D721Med (cell line): ENCODE data around the gene POLL.

Experiments used
- DNase-seq: peaks from one replicate; pipeline ENCODE4 v3.0.0; 2011; ENCODE audit warnings: low spot score; ENCODE audit not compliant: insufficient read length
- FAIRE-seq: peaks from 2 replicates; lab custom pipeline; 2011; peaks lifted over from hg19 to GRCh38; lab: Jason Lieb, UNC
- TF ChIP-seq, protein P1 (sequence below): IDR thresholded peaks from 2 replicates; pipeline ENCODE4 v1.5.1; 2012; ENCODE audit warnings: mild to moderate bottlenecking, control low read depth; ENCODE audit not compliant: insufficient read depth; ENCODE audit errors: missing control alignments

The POLL gene

DNA sequence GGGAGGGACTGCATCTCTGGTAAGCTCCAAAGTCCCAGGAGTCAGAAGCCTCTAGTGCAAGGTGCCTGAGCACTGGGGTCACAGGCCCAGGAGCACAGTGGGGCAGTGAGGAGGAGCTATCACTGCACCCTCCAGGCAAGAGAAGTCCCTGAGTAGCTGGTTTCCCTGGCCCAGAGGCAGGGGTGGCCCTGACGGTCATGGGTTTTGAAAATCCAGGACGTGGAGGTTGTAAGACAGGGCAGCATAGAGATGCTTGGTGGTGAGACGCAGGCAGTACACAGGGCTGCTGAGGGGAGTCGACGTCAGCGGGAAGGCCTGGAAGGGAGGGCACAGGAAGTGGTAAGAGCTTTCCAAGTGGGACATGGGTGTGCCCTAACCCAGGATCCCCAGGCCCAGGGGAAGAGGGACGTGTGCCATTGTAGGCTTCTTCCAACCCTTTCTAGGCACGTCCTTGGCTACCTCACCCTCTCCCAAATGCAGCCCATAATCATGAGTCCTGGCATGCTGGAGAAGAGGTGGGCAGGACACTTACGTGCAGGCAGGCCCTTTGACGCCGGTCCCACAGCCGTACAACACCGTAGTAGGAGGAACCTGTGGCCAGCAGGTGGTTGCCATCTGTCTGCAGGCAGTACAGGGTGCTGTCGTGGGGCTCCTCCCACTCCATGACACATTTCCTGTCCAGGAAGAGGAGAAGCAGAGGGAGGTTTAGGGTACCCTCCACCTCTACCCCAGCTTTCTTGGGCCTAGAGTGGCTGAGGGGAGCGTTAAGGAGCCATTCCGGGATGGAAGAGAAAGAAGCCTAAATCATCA is 23.2 kb upstream of the POLL start:
- FAIRE-seq (no peak), DNase-seq (no peak)
- TF ChIP-seq, protein P1, sequence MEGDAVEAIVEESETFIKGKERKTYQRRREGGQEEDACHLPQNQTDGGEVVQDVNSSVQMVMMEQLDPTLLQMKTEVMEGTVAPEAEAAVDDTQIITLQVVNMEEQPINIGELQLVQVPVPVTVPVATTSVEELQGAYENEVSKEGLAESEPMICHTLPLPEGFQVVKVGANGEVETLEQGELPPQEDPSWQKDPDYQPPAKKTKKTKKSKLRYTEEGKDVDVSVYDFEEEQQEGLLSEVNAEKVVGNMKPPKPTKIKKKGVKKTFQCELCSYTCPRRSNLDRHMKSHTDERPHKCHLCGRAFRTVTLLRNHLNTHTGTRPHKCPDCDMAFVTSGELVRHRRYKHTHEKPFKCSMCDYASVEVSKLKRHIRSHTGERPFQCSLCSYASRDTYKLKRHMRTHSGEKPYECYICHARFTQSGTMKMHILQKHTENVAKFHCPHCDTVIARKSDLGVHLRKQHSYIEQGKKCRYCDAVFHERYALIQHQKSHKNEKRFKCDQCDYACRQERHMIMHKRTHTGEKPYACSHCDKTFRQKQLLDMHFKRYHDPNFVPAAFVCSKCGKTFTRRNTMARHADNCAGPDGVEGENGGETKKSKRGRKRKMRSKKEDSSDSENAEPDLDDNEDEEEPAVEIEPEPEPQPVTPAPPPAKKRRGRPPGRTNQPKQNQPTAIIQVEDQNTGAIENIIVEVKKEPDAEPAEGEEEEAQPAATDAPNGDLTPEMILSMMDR: no peak

DNA sequence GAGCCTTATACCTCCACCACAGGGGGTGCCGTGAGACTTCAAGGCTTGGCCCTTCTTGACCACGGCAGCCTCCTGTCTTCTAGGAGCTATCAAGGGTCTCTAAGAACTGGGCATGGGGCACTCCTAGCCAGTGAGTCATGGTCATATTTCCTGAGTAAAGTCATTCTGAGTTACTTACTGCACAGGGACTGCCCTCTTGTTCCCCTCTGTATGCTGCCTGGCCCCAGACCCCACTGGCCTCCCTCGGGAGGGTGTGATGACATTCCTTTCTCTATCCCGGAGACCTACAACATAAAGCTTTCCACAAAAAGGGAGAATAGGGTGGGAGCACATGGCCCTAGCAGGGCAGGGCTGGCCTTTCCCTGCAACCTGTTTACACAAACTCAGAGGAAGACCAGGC is 21.4 kb upstream of the POLL start:
- DNase-seq (no peak), FAIRE-seq (no peak)
- TF ChIP-seq, protein P1: no peak

DNA sequence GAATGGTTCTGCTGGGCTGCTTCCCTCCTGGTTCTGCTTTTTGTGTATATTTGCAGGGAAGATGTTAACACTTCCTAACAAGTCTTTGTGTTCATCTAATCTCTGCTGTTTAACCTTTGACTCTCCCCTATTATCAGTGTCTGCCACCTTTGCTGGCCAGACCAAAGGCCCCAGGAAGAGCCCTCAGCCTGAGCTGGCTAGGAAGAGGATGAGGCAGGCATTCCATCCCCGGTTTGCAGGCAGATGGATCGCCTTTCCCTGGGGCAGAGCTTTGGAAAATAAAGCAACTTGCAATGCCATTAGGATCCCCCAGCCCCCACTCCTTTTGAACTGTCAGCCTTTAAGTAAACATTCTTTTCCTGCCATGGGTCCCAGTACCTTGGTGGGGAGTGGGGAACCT is 19.1 kb upstream of the POLL start:
- TF ChIP-seq, protein P1: no peak
- no peak for DNase-seq
- no peak for FAIRE-seq

DNA sequence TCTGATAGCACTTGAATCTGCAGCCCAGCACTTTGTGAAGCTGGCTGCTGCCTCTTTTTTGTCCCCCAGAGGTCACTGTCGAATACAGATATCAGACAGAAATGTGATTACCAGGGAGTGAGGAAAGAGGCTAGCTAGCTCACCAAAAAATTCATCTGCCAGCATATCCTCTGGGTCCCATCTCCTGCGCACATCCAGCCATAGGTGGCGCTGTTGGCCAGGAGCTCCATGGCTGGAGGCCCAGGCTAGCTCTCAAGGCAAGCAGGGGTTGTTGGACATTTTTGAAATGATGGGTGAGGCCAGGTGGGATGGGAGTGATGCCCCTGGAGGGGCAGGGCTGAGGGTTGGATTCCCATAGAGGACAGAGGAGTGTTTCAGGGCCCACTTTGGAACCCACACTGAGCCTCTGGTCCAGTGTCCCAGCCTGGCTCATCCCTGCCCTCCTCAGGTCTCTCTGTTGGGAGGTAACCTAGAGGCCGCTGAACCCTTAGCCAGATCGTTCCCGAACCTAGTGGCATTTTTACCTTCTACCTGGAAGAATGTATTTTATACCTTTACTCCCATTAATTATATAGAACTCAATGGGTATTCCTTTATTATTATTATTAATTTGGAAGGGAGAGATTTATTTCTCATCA is 14.8 kb upstream of the POLL start:
- peak; percentile 70 for DNase-seq
- FAIRE-seq: no peak
- TF ChIP-seq, protein P1: peak; percentile 97

DNA sequence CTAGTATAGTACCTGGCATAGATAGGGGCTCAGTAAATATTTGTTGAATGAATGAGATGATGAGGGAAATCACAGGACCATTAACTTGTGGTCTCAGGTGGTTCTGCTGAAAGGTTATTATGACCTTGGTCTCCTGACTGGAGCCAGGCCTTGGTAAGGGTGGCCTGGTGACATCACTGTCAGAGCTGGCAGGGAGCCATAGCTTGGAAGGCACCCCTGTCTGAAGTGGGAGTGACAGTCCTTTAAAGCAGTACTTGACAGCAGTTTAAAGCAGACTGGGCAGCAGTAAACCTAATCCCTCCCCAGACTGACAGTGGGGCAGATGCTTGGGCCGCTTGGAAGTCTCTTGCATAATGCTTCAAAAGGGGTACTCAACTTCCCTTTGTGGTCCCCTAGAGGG is 13.5 kb upstream of the POLL start:
- DNase-seq (no peak), FAIRE-seq (no peak)
- TF ChIP-seq, protein P1: no peak

DNA sequence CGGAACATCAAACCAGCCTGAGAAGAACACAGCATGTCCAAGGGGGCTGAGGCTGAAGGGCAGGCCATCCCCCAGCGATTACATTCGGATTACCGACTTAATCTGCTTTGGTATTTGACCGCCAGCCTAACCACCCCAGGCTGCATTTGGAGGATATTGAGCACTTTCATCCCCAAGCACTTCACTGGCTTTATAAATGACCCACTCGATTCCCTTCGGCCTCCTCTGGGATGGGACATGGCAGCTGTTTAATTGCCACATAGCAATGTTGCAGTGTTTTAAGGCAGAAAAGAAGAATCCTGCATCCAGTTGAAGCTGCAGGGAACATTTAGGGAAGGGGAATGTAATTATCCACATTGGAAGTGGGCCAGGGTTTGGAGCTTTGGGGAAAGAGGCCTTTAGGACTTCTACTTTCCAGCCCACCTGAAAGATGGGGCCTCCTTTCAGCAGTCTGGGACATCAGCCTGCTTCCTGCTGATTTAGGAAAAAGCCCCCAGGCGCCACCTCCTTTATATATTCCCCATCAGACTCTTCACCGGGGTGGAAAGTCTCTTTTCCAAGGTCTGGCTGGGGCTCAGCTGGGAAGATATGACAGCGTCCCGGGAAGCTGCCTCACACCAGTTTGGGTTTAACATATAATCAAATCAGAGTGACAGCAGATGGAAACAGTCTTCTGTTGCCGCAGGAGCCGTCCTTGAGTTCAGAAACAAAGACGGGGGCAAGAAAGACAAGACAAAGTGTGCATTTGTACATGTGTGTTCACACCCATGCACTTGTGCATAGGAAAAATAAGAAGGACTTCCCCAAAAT is 9.2 kb upstream of the POLL start:
- no peak for DNase-seq
- FAIRE-seq: peak; percentile 90
- TF ChIP-seq, protein P1: no peak
